Measurements from ENCODE around the gene AMN. TPM values are rescaled to one million over a fixed set of nuclear protein-coding genes. Genes with fewer than 3 reads are reported as not detected.

Gene AMN
- total RNA-seq, 1 donor = 0.84 TPM

DNA sequence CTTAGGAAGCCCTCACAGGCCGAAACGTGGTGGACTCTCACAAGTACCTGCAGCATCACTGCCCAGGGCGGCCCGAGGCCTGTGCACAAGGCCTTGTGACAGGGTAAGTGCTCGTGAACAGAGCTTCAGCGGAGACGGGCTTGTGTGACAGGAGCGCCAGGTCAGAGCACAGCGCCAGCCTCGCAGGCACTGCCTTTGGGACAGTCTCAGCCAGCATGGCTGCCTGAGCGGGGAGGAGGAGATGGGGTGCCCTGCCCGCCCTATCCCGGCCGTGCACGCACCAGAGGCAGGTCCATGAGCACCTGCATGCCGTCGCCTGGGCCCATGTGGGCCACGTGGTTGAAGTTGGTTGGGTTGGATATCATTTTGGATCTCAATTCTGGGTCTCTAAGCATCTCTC is 16.9 kb downstream of the AMN start:
- Histone ChIP-seq H3K27me3 (ENCODE audit: insufficient read depth, low read length) (no peaks in the 10 kb centered on the region), H3K9me3 (ENCODE audit: low read depth, low read length) (no peaks in the 10 kb centered on the region), H3K4me3 (ENCODE audit: low read length) (no peak overlapping the region), H3K4me1 (ENCODE audit: insufficient read depth, low read length) (no peaks in the 10 kb centered on the region)

DNA sequence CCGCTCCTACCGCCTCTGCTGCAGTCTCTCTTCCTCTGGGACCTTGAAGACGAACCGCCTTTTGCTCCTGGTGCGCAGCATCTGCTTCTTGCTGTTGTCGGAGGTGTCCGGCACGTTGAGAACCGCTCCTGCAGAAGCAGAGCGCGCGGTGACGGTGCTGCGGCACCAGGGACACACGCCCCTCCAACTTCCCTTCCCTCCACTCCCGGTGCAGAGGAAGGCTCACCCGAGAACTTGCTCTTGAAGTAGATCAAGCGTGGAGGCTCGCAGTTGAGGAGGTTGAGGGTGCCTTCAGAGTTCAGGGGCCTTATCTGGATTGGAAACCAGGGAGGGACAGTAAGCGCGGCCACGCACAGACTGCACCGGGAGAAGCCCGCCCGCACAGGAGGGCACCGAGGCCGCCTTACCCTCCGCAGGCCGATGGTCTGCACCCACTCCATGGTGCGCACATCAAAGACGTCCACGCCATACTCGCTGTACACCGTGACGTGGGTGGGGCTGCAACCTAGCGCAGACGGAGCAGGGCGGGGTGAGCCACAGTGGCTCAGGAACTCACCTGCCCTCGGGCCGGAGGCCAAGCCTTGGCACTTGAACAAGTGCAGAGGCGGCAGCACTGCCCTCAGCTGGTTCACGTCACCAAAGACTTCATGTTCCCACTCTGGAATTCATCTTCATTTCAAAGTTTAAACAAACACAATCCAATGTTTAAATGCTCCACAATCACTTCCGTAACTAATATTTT is 17.5 kb downstream of the AMN start:
- no peaks in the 10 kb centered on the region for H3K4me1 ChIP-seq (ENCODE audit: insufficient read depth, low read length)

DNA sequence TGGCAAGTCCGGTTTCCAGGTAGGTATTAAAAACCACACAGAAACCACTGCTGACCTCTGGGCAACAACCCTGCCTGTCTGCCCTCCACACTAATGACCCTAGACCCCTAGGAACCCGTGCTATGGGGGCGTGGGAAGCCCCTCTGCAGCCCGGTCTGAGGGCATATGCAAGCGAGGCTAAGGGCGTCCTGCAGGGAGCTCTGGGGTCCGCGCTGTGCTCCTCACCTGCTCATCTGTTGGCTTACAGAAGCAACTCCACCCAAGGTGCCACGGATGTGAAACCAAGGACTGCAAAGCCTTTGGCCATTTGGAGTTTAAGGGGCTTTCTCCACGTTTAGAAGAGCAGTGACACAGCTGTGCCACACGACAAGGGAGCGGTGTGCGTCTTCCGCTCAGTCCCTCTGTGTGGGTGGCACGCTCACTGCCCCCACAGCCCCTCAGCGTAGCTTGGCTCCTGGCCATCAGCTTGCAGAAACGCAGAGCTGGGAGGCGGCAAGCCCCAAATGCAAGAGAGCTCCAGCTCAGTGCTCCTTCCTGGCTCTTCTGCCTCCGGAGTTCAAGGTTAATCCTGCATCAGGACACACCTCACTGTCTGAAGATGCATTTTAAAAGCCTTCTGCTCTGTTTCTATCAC is 18.4 kb downstream of the AMN start:
- no peaks in the 10 kb centered on the region for H3K4me1 ChIP-seq (ENCODE audit: insufficient read depth, low read length)
- H3K4me3 ChIP-seq (ENCODE audit: low read length) = no peak overlapping the region
- H3K27me3 ChIP-seq (ENCODE audit: insufficient read depth, low read length) = no peaks in the 10 kb centered on the region
- no peaks in the 10 kb centered on the region for H3K9me3 ChIP-seq (ENCODE audit: low read depth, low read length)

More for the DNA sequence above, 17.5 kb downstream of the AMN start:
- Histone ChIP-seq H3K27me3 (ENCODE audit: insufficient read depth, low read length) (no peaks in the 10 kb centered on the region), H3K4me3 (ENCODE audit: low read length) (no peak overlapping the region), H3K9me3 (ENCODE audit: low read depth, low read length) (no peaks in the 10 kb centered on the region)

GRCh38 chr14:102941419-102942011 is 19.1 kb downstream of the AMN start:
- no peak overlapping the region for H3K4me3 ChIP-seq (ENCODE audit: low read length)

DNA sequence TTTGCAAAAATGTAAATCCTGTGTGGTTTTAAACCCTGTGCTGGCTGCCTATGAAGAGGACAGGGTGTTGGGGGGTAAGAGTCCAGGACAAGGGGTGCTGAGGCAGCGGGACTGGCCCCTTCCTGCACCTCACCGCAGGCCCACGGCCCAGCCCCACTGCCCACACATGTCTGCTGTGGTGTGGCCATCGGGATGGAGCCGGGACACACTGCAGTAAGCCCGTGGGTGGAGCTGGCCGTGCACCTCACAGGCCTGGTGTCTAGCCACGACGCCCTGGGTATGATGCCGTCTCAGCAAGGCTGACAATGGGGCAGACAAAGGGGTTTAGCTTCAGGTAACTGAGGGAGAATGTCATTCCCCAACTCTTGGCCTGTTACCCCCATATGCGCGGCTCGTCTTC is 19.6 kb downstream of the AMN start:
- Histone ChIP-seq H3K4me1 (ENCODE audit: insufficient read depth, low read length) (no peaks in the 10 kb centered on the region), H3K9me3 (ENCODE audit: low read depth, low read length) (no peaks in the 10 kb centered on the region), H3K4me3 (ENCODE audit: low read length) (no peak overlapping the region), H3K27me3 (ENCODE audit: insufficient read depth, low read length) (no peaks in the 10 kb centered on the region)

More at GRCh38 chr14:102941419-102942011, 19.1 kb downstream of the AMN start:
- H3K9me3 ChIP-seq (ENCODE audit: low read depth, low read length) = no peaks in the 10 kb centered on the region
- H3K27me3 ChIP-seq (ENCODE audit: insufficient read depth, low read length) = no peaks in the 10 kb centered on the region
- no peaks in the 10 kb centered on the region for H3K4me1 ChIP-seq (ENCODE audit: insufficient read depth, low read length)

DNA sequence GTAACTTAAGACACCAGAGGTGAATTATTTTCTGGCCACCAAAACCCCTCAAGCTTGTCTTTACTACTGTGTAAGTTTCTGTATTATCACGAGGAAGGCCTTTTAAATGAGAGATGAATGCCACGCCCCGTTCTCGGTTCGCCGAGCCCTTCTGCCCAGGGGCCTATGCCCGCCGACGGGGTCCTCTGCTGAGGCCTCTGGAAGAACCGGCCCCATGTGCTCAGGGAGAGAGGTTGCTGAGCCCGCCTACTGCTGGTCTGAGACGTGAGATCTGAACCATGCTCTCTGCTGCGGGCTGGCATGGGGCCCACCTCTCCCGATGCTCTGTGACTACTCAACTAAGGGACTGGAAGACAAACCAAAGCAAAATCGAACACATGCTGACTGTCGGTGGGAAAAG is 21.0 kb downstream of the AMN start:
- Histone ChIP-seq H3K27me3 (ENCODE audit: insufficient read depth, low read length) (no peaks in the 10 kb centered on the region), H3K9me3 (ENCODE audit: low read depth, low read length) (no peaks in the 10 kb centered on the region), H3K4me3 (ENCODE audit: low read length) (no peak overlapping the region), H3K4me1 (ENCODE audit: insufficient read depth, low read length) (no peaks in the 10 kb centered on the region)

GRCh38 chr14:102943979-102944378 is 21.5 kb downstream of the AMN start:
- H3K4me3 ChIP-seq (ENCODE audit: low read length) = no peak overlapping the region
- no peaks in the 10 kb centered on the region for H3K9me3 ChIP-seq (ENCODE audit: low read depth, low read length)
- H3K4me1 ChIP-seq (ENCODE audit: insufficient read depth, low read length) = peaks cover 4% of the 10 kb centered on the region
- no peaks in the 10 kb centered on the region for H3K27me3 ChIP-seq (ENCODE audit: insufficient read depth, low read length)

GRCh38 chr14:102944448-102945330 is 22.2 kb downstream of the AMN start:
- H3K9me3 ChIP-seq (ENCODE audit: low read depth, low read length) = no peaks in the 10 kb centered on the region
- no peak overlapping the region for H3K4me3 ChIP-seq (ENCODE audit: low read length)
- no peaks in the 10 kb centered on the region for H3K27me3 ChIP-seq (ENCODE audit: insufficient read depth, low read length)
- peaks cover 11% of the 10 kb centered on the region for H3K4me1 ChIP-seq (ENCODE audit: insufficient read depth, low read length)

DNA sequence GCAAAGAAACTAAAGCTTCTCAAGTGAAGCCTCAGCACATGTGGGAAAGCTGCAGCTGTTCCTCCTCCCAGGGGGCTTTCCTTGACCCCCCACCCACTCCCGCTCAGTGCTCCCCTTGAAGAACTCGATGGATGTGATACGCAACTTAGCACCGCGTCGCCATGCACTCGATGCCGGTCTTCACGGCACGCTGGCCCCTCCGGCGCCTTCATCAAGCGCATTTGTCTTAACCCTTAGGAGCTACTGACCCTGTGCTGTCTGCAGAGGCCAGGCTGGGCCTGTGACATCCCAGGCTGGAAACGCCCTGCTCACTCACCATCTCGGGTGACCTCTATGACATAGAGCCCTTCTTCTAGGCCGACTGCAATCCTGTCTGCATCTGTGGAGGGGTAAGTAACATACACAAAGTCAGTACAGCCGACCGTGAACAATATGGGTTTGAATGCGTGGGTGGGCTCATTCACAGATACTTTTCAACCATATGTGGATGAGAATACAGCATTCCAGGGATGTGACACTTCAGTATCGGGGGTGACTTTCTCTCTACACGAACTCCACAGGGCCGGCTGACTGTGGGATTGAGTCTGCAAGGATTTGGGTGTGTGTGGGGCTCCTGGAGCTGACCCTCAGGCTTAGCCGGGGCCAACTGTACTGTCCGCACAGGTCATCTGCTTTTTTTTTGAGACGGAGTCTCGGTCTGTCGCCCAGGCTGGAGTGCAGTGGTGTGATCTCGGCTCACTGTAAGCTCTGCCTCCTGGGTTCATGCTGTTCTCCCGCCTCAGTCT is 23.1 kb downstream of the AMN start:
- no peaks in the 10 kb centered on the region for H3K9me3 ChIP-seq (ENCODE audit: low read depth, low read length)
- H3K4me3 ChIP-seq (ENCODE audit: low read length) = no peak overlapping the region
- peaks cover 15% of the 10 kb centered on the region for H3K4me1 ChIP-seq (ENCODE audit: insufficient read depth, low read length)
- H3K27me3 ChIP-seq (ENCODE audit: insufficient read depth, low read length) = no peaks in the 10 kb centered on the region

DNA sequence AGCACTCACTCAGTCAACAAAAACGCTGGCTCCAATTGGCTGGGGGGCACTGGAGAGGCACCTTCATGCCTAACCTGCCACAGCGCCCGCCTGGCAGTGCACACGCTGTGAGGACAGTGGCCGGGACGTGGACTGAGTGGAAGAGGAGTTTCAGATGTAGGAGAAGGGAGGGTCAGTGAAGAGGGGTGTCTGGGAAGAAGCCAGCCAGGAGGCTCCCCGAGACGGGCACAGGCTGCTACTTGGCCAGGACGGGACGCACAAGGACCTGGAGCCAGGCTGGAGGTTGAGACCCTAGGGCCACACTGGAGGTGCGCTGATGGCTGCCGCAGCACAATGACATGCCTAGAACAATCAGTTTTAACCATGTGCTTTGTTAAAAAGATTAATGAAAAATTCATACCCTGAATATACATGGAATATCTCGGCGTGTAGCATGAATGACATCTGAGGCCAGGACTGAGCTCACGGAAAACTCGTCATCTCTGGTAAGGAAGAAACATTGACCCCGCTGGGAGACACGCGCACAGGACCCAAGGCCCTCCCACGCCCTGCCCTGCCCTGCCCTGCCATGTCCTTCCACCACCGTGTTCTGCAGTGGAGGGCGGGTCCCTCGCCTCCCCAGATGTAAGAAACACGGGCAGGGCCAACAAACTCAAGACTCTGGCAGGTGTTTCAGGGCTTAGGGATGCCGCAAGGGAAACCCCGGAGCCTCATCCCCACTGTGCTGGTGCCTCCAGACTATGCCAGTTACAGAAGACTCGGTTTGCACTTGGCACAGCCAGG is 25.0 kb downstream of the AMN start:
- Histone ChIP-seq H3K27me3 (ENCODE audit: insufficient read depth, low read length) (no peaks in the 10 kb centered on the region), H3K4me1 (ENCODE audit: insufficient read depth, low read length) (peaks cover 15% of the 10 kb centered on the region), H3K4me3 (ENCODE audit: low read length) (no peak overlapping the region), H3K9me3 (ENCODE audit: low read depth, low read length) (no peaks in the 10 kb centered on the region)

DNA sequence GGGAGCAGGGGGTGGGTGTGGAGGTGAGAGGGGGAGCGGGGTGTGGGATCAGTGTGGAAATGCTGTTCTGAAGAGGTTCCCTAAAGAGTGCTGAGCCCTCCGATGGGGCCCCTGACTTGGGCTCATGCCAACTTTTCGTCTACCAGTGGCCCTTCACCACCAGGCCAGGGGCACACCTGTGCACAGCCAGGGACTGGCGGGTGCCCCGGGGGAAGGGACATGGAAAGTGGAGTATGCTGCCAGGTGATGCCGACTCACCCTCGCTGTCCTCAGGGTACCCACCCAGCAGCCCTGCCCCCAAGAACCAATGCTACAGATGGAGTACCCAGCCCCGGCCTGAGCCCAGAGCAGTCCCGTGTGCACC is 26.2 kb downstream of the AMN start:
- no peaks in the 10 kb centered on the region for H3K9me3 ChIP-seq (ENCODE audit: low read depth, low read length)
- no peak overlapping the region for H3K4me3 ChIP-seq (ENCODE audit: low read length)
- no peaks in the 10 kb centered on the region for H3K27me3 ChIP-seq (ENCODE audit: insufficient read depth, low read length)
- peaks cover 15% of the 10 kb centered on the region for H3K4me1 ChIP-seq (ENCODE audit: insufficient read depth, low read length)

- no peak overlapping the region for H3K4me3 ChIP-seq (ENCODE audit: low read length)
- peaks cover 15% of the 10 kb centered on the region for H3K4me1 ChIP-seq (ENCODE audit: insufficient read depth, low read length)
- H3K9me3 ChIP-seq (ENCODE audit: low read depth, low read length) = no peaks in the 10 kb centered on the region
- no peaks in the 10 kb centered on the region for H3K27me3 ChIP-seq (ENCODE audit: insufficient read depth, low read length)
These were observed 26.8 kb downstream of the AMN start for GRCh38 chr14:102949062-102949800.

- Histone ChIP-seq H3K9me3 (ENCODE audit: low read depth, low read length) (no peaks in the 10 kb centered on the region), H3K4me1 (ENCODE audit: insufficient read depth, low read length) (peaks cover 15% of the 10 kb centered on the region), H3K4me3 (ENCODE audit: low read length) (no peak overlapping the region), H3K27me3 (ENCODE audit: insufficient read depth, low read length) (no peaks in the 10 kb centered on the region)
These were observed 27.5 kb downstream of the AMN start for GRCh38 chr14:102949801-102950451.
